HG03469 (cell line): Measurements from ENCODE around the gene ACTN2.
"Not testable (repeated sequence)": the region's sequence is repeated elsewhere in the genome, so short reads cannot be mapped to it uniquely, and the experiment has no call there.

Experiments used
- ATAC-seq: cut with Tn5 transposase; IDR thresholded peaks from one replicate; pipeline ENCODE4 v1.9.1; 2021; ENCODE audit warnings: mild to moderate bottlenecking, moderate library complexity, moderate number of reproducible peaks; ENCODE audit not compliant: unreplicated experiment

The ACTN2 gene

DNA sequence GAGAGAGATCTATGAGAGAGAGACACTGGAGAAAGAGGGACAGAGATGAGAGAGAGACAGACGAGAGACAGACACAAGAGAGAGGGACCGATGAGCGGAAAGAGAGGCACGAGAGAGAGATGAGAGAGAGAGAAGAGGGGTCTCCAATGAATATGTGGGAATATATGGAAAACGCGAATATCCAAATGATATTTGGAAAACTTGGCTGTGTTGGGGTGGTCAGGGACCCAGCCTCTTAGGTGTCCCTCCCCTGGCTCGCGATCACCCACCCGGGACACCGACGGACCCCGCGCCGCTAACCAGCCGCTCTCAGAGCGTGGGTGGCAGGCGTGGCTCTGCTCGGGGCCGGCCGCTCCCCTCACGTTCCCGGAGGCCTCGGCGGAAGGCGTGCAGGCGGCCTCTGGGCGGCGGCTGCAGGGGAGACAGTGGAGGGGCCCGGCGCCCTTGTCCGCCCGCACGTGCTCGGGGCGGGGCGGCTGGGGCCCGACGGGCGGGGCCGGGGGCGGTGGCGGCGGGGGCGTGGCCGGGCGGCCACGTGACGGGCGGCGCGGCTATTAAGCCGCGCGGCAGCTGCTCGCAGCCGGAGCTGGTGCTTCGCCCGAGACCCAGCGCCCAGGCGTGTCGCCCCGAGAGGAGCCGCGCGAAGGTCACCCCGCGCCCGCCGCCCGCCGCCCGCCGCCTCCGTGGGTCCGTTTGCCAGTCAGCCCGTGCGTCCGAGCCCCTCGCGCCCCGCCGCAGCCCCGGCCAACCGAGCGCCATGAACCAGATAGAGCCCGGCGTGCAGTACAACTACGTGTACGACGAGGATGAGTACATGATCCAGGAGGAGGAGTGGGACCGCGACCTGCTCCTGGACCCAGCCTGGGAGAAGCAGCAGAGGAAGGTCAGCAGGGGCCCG, at the start of gene ACTN2:
ACTN2 (plus strand) TSS at position 583 of the 898 bp plus-strand sequence; CDS start at position 758, 175 bp downstream.
- ATAC-seq = peak; percentile 82

DNA sequence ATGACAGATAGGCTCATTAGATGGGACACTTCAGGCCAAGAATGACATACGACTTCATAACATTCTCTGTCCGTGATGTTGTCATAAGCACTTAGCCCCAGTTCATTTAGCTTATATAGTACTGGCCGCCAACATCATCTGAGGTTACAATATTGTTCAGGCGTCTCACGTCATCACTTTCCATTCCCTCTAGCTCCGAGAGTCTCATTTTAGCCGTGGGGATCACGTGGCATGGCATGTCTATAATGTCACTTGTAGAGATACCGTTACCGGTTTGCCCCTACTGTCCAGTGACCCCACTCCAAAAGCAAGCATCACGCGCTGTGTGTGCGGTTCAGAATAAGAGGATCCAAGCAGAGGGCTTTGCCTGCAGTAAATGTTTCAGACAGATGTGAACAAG, 47.4 kb upstream of the ACTN2 start:
- ATAC-seq = no peak

DNA sequence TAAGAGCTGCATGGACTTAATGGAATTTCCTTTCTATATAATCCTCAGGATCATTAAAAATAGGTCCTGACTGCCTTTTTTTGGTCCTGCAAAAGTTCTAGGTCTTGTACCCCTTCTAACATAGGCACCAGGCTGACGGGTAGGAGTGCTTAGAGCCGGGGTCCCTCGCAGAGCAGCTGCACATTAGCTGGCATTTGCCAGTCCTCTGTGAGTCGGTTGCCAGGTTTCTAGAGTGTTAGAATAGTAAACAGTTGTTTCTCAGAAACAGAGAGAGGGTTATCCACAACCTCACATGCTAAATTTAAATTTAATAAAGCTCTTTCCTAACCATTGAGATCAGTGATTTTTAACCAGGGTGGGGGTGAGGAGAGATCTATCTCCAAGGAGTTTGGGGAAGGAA, 46.6 kb upstream of the ACTN2 start:
- ATAC-seq = no peak

DNA sequence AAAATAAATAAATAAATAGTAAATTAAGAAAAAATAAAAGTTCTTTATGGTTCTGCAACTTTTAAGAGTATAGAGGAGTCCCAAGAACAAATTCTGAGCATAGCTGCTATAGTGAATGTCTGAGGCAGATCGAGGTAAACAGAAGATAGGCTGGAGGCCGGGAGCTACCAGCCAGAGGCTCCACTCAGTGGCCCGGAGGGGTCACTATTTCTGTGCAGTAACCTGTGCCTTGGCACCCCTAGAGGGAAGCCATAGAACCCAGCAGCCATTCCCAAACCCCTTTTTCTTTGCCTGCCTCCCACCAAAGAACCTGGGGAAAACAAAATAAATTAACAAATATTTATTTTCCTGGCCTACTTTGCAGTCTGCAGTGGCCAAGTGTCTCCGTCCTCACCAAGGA, 43.5 kb upstream of the ACTN2 start:
- no peak for ATAC-seq

DNA sequence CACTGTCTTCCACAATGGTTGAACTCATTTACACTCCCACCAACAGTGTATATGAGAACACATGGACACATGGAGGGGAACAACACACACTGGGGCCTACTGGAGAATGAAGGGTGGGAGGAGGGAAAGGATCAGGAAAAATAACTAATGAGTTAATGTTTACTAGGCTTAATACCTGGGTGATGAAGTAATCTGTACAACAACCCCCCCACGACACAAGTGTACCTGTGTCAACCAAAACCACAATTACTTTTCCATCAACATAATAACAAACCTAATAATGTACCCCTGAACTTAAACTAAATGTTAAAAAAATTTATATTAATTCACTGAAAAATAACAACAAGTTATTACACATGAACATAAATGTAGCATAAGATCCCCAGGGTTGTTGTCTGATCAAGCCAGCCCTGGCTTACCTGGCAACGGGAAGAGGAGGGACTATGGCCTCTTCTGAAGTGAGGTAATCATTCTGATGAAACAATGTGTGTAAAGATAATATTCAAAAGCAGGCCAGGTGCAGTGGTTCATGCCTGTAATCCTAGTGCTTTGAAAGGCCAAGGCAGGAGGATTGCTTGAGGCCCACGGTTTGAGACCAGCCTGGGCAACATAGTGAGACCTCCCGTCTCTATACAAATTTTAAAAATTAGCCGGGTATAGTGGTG, 41.2 kb upstream of the ACTN2 start:
- ATAC-seq = no peak

DNA sequence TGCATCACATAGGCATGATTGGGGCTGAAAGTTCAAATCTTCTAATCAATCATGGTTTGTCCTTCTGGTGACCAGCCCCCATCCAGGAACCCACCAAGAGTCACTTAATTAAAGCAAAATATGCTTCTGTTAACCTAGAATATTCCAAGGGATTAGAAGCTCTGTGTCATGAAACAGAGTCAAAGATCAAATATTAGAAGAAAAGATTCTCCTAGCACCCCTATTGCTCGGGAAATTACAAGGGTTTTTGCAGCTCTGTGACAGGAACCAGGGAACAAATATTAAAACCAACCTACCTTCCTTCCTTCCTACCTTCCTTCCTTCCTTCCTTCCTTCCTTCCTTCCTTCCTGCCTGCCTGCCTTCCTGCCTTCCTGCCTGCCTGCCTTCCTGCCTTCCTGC, 31.8 kb upstream of the ACTN2 start:
- ATAC-seq = no peak

DNA sequence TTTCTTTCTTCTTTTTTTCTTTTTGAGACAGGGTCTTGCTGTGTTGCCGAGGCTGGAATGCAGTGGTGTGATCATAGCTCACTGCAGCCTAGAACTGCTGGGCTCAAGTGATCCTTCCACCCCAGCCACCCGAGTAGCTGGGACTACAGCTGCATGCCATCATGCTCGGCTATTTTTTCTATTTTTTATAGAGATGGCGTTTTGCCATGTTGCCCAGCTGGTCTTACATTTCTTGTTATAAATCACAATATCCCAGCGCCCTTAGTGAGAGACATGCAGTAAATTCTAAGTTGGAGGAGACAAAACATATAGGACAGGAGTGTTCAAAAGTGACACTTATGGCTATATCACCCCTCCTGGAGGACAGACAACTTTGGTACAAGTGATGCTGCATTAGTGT, 31.3 kb upstream of the ACTN2 start:
- ATAC-seq = no peak

DNA sequence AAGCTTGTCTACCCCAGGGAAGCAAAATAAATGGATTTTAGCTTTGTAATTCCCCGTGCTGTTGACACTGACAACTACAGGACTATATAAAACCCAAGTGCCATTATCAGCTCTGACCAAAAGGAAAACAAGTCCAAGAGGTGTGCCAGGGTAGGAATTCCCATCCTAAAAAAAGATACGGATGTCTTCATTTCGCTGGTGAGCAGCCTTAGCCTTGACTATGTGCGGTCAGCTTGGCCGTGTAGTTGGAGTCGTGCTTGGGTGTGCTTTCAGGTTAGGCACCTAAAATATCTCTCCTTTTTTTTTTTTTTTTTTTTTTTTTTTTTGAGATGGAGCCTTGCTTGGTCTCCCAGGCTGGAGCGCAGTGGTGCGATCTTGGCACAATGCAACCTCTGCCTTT, 28.9 kb upstream of the ACTN2 start:
- ATAC-seq = no peak

DNA sequence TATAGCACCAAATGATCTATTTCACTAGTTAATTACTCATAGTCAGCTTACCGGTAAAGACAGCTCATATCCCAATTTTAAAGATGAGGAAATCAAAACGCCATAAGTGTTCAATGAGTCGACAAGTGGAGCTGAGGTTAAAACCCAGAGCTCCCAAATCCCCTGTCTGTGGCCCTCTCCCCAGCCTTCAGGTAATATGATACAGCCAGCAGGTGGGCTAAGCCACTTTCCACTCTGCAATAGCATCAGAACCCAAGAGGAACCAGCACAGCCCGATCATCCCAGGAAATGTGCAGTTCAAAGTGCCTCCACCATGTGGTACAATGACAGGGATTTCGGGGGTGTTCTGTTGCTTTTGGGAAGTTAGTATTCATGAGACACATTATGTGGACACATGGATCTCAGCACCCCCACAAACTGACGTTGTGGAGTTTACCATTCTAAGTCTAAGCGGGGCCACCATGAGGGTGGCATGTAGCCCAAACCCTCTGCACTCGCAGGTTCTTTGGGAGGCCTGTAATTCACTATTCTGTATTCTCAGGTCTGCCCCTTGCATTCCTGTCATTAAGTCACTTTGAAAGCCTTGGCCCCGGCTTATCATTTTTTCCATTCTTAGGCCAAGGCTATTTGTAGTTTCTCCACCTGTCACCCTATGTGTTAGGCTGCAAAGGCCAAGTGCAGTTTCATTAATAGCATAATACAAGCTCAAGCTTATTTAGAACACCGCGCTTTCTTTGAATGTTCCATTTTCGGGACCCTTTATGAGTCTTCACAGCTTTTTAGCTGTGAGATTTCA, 26.3 kb upstream of the ACTN2 start:
- no peak for ATAC-seq

DNA sequence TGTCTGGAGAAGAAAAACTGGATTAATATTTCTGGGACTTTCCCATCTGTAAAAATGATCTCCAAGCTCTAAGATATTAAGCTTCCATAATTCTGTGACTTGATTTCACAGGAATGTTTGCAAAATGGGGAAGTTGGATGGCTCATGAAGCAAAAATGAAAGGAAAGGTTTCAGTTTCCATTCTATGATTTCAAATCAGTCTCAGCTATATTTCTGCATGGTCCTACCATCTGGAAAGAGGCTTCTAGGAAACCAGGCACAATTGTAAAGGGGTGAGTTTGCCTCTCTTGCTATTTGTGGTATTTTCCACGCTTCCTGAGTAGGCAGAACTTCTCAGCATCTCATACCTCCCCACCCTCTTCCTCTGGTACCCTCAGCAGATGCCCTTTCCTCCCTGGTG, 22.4 kb upstream of the ACTN2 start:
- ATAC-seq = no peak

DNA sequence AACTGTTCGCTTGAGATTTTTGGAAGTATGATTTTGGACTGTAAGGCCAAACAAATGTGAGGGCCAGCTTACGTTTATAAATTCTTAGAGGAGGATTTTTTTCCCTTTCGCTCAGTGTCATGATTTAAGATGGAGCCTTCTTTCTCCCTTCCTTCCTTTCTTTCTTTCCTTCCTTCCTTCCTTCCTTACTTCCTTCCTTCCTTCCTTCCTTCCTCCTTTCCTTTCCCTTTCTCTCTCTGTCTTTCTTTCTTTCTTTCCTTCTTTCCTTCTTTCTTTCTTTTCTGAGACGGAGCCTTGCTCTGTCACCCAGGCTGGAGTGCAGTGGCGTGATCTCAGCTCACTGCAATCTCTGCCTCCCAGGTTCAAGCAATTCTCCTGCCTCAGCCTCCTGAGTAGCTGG, 17.4 kb upstream of the ACTN2 start:
- ATAC-seq = not testable (repeated sequence)

DNA sequence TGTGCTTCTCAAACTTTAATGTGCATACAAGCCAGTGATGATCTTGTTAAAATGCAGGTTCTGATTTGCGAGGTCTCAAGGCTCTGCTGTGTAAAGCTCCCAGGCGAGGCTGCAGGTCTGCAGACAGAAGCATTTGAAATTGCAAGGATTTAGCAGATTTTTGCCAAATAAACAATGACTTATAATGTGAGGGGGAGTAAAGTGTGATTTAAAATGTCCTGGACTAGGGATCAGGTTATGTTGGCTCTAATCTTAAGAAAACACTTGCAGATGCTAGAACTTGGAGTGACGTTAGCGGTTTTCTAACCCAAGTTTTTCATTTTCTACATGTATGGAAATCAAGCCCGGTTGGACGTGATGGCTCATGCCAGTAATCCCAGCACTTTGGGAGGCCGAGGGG, 16.2 kb upstream of the ACTN2 start:
- no peak for ATAC-seq

DNA sequence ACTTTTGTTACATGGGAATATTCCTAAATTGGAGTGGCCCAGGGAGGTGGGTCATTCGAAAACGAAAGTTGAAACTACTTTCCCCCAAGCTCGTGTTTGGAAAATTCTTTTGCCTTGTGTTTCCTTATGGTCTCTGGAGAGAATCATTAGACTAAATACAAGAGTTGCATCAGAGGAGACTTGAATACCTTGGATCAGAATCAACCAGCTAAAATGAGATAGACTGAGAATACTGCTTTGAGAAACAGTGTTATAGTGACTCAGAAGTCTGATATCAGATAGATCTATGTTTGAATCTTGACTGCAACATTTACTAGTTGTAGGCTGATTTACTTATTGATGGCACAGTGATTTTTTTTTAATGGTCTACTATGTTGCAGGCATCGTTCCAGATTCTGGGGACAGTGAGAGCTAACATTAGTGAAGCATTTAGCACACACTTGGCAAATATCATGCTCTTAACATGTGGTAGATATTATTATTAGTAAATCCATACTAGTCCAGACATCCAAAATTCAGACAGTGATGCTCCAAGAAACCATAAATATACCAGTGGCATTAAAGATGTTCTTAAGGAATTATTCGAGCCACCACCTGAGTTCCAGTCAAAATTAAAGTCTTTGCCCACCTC, 12.9 kb upstream of the ACTN2 start:
- no peak for ATAC-seq

DNA sequence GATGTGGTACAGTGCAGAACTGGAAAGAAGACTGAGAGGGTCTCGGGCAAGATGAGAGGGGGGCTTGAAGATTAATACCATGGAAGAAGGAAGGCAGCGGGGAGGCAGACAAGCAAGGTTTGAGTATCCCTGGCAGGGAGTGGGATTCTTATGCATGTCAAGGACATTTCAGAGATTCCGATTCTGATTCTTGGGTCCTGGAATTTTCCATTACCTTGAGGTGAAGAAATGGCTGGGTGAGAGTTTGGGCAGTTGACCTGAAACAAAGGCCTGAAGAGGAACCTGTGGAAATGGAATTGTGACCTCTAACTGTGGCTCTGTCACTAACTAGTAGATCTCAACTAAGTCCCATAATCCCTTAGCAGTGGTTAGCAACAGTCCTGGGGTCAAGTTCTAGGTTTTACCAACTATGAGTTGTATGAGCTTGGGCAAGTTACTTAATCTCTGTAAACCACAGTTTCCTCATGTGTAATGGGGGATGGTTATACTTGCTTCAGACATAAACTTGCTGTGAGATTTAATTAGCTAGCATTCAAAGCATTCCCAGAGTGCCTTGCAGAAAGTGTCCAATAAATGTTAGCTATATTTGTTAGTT, 8.6 kb upstream of the ACTN2 start:
- ATAC-seq = no peak

DNA sequence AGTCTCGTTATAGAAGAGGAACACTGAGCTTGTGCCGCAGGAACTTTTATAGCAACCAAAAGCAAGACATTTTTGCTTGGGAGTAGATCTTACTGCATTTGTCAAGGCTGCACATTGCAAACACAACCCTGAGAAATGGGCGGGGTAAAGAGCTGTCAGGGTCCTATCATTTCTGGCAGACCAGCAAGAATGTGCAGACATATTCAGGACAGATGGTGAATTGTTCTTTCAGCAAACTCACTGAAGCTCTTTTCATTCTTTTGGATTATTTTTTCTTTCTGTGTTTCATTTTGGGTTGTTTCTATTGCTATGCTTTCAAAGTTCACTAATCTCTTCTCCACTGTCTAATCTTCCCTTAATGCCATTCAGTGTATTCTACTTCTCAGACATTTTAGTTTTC, 5.1 kb upstream of the ACTN2 start:
- no peak for ATAC-seq

DNA sequence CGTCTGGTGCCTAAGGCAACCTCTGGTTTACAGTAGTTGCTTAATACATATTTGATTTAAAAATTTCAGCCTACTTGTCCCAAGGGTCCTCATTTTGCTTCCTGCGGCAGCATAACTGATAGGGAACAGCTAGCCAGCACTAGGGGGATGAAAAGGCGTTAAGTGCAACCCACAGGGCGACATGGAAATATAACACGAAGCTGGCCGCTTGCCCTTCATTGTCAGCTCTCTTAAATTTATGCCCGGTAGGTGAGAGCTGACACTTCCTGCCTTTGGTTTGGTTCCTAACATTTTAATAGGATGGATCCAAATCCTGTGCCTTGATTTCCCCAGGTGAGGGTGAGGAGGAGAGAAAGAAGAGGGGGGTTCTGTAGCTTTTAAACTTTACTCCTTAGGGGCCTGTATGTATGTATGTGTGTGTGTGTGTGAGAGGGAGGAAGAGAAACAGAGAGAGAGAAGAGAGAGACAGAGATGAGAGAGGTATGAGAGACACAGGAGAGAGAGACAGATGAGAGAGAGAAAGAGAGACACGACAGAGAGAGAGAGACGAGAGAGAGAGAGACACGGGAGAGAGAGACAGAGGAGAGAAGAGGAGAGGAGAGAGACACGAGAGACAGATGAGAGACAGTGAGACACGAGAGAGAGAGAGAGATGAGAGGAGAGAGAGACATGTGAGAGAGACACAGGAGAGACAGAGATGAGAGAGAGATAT, 938 bp upstream of the ACTN2 start:
- no peak for ATAC-seq

DNA sequence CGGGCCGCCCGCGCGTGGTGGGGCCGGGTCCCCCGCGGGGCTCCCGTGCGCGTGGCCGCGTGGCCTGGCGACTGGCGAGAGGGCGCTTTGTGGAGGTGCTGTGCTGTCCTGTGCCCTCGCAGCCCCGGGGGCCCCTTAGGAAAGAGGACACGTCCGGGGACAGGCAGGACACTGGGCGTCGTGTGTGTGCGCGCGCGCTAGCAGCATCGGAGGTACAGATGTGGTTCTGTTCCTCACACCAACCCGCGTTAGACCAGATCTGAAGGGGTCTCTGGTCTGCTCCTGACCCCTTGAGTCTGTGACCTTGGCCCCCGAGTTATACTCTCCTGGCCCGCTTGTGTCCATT, 489 bp downstream of the ACTN2 start:
- no peak for ATAC-seq

DNA sequence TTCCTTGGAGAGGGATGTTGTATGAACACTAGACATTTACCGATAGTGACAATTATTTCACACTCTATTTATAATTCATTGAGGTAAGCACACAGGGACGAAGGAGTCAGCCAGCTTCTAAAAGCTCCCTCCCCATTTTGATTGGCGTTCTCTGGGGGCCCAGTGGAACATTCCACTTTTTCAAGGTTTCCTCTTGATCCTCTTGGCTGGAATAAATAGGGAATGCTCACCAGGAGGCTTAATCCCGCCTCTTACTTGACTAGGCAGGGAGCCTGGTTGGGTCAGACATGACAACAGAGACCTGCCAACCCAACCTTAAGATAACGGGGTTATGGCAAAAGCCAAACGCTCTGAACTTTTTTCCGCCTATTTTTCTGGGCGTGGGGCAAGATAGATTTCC, 974 bp downstream of the ACTN2 start:
- ATAC-seq = no peak

DNA sequence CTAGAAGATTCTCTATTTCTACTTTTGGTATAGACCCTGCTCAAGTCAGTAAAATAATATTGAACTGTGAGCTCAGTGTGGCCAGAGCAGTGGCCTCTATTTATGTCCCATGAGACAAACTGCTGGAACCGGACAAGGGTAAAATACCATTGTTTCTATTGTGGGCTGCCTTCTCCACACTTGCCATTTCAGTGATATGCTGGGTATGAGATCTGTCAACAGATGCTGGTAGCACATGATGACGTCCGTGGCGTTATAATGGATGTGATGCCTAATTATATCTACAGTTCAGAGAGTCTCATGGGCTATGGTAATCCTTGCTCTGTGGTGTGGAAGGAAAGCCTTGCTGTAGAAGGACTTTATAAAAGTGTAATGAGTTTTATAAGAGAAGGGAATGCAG, 2.4 kb downstream of the ACTN2 start:
- no peak for ATAC-seq
